Glutamatergic neuron (in vitro differentiated cells): ENCODE data around the gene GMCL1. TPM values are rescaled to one million over a fixed set of nuclear protein-coding genes. Genes with fewer than 3 reads are reported as not detected.

Source experiments
- DNase-seq: peaks from one replicate; pipeline ENCODE4 v3.0.0; 2022
- H3K27ac Mint-ChIP-seq: one replicate; pipeline ENCODE4 v1.8.0; 2020; ENCODE audit warnings: mild to moderate bottlenecking, mixed read lengths, inconsistent platforms; ENCODE audit not compliant: unreplicated experiment
- H3K27me3 Mint-ChIP-seq: one replicate; pipeline ENCODE4 v1.8.0; 2020; ENCODE audit warnings: mild to moderate bottlenecking, moderate library complexity, mixed read lengths, inconsistent platforms; ENCODE audit not compliant: unreplicated experiment
- H3K36me3 Mint-ChIP-seq: one replicate; pipeline ENCODE4 v1.8.0; 2020; ENCODE audit warnings: mild to moderate bottlenecking, mixed read lengths, inconsistent platforms; ENCODE audit not compliant: unreplicated experiment
- H3K4me1 Mint-ChIP-seq: one replicate; pipeline ENCODE4 v1.8.0; 2020; ENCODE audit warnings: mild to moderate bottlenecking, low read depth, mixed read lengths, inconsistent platforms; ENCODE audit not compliant: unreplicated experiment
- H3K4me3 Mint-ChIP-seq: one replicate; pipeline ENCODE4 v1.8.0; 2020; ENCODE audit warnings: mild to moderate bottlenecking, mixed read lengths, inconsistent platforms; ENCODE audit not compliant: unreplicated experiment
- H3K9me3 Mint-ChIP-seq: one replicate; pipeline ENCODE4 v1.8.0; 2020; ENCODE audit warnings: mild to moderate bottlenecking, moderate library complexity, mixed read lengths, inconsistent platforms; ENCODE audit not compliant: unreplicated experiment
- CTCF ChIP-seq: fragments of 200-600 bp; sonication (generic); IDR thresholded peaks from one replicate; pipeline ENCODE4 v1.5.0; 2021; ENCODE audit not compliant: partially characterized antibody, unreplicated experiment
- total RNA-seq: library from RNA; stranded (reverse); fragmentation: NEBNext Ultra II Directional; extraction: Animal tissue kit (Norgen Biotek cat#: 25700); gene quantifications from one replicate; pipeline ENCODE4 v1.2.1, GENCODE V29; 2021; ENCODE audit not compliant: unreplicated experiment

The GMCL1 gene
- total RNA-seq, 1 donor from 2014 or later, result 11.6 TPM

GRCh38 chr2:69926849-69927515 is 97.5 kb downstream of the GMCL1 start:
- Mint-ChIP-seq H3K9me3 (no peaks in the 10 kb centered on the region), H3K4me1 (no peaks in the 10 kb centered on the region), H3K27ac (no peak overlapping the region), H3K4me3 (no peak overlapping the region), H3K27me3 (no peaks in the 10 kb centered on the region), H3K36me3 (no peaks in the 10 kb centered on the region)
- TF ChIP-seq CTCF, result no peak
- no peak for DNase-seq

Other genes with a start within 250 kb of the GMCL1 start
- 68.2 TPM for gene AAK1, start 185.9 kb upstream of the GMCL1 start, total RNA-seq
- 3.1 TPM for gene ANXA4, start 87.5 kb upstream of the GMCL1 start, total RNA-seq
- gene SNRNP27, start 64.3 kb downstream of the GMCL1 start, total RNA-seq, result 93.7 TPM
- gene MXD1, start 85.4 kb downstream of the GMCL1 start, total RNA-seq, result 15.8 TPM
- gene ASPRV1, start 132.0 kb downstream of the GMCL1 start, total RNA-seq, result 2.5 TPM